HepG2 (cell line): ENCODE results near the gene DNASE1. TPM values are rescaled to one million over a fixed set of nuclear protein-coding genes. Genes with fewer than 3 reads are reported as not detected.

Experiments used
- GATAD2A ChIP-seq: IDR thresholded peaks from 2 replicates; pipeline ENCODE4 v1.6.1; 2016
- GRHL1 ChIP-seq: sonication (generic); formaldehyde crosslinking; conservative IDR thresholded peaks from 2 replicates; pipeline ENCODE4 v1.8.0; 2022; ENCODE audit warnings: missing genetic modification reagents
- HIVEP1 ChIP-seq: sonication (generic); formaldehyde crosslinking; IDR thresholded peaks from 2 replicates; pipeline ENCODE4 v1.4.0; 2020; ENCODE audit warnings: mild to moderate bottlenecking, missing genetic modification reagents
- HNF1A ChIP-seq, 2 experiments: sonication (generic) in 1 of 2; formaldehyde crosslinking in 1 of 2; IDR thresholded peaks; 2 replicates each; pipeline versions ENCODE4 v1.4.0 to v1.6.1; 2016 to 2020; ENCODE audit warnings: borderline replicate concordance in 1 of 2, low read depth in 1 of 2, mild to moderate bottlenecking in 1 of 2, missing genetic modification reagents in 1 of 2
- JARID2 ChIP-seq: sonication (generic); formaldehyde crosslinking; IDR thresholded peaks from 2 replicates; pipeline ENCODE4 v1.8.1; 2023; ENCODE audit warnings: missing genetic modification reagents, inconsistent platforms; ENCODE audit not compliant: insufficient replicate concordance
- NR3C1 ChIP-seq: sonication (generic); formaldehyde crosslinking; IDR thresholded peaks from 2 replicates; pipeline ENCODE4 v1.4.0; 2020; ENCODE audit warnings: missing genetic modification reagents
- POLR2G ChIP-seq: fragments of 200-400 bp; formaldehyde crosslinking; IDR thresholded peaks from 2 replicates; pipeline ENCODE4 v1.6.1; 2018; ENCODE audit warnings: mild to moderate bottlenecking, low read depth, low read length, moderate library complexity
- RBM22 ChIP-seq: fragments of 200-400 bp; formaldehyde crosslinking; optimal IDR thresholded peaks from 2 replicates; pipeline ENCODE3; 2017; ENCODE audit warnings: mild to moderate bottlenecking, low read length, moderate library complexity
- RXRB ChIP-seq: IDR thresholded peaks from 2 replicates; pipeline ENCODE4 v1.6.1; 2016; ENCODE audit warnings: borderline replicate concordance, missing genetic modification reagents, missing compliant biosample characterization
- SALL1 ChIP-seq: sonication (generic); formaldehyde crosslinking; IDR thresholded peaks from 2 replicates; pipeline ENCODE4 v1.8.0; 2022; ENCODE audit warnings: mild to moderate bottlenecking, missing genetic modification reagents
- THAP7 ChIP-seq: sonication (generic); formaldehyde crosslinking; IDR thresholded peaks from 2 replicates; pipeline ENCODE4 v1.8.1; 2023; ENCODE audit warnings: mild to moderate bottlenecking, missing genetic modification reagents
- ZBTB44 ChIP-seq: sonication (generic); formaldehyde crosslinking; IDR thresholded peaks from 2 replicates; pipeline ENCODE4 v1.4.0; 2020; ENCODE audit warnings: missing genetic modification reagents
- ZFY ChIP-seq: sonication (generic); formaldehyde crosslinking; IDR thresholded peaks from 2 replicates; pipeline ENCODE4 v1.4.0; 2020; ENCODE audit warnings: missing genetic modification reagents
- ZMYM2 ChIP-seq: sonication (generic); formaldehyde crosslinking; IDR thresholded peaks from 2 replicates; pipeline ENCODE4 v1.8.0; 2022; ENCODE audit warnings: mild to moderate bottlenecking, missing genetic modification reagents
- ZMYM3 ChIP-seq: sonication (generic); formaldehyde crosslinking; IDR thresholded peaks from 2 replicates; pipeline ENCODE4 v1.5.1; 2020; ENCODE audit warnings: mild to moderate bottlenecking, missing genetic modification reagents
- ZNF234 ChIP-seq: sonication (generic); formaldehyde crosslinking; conservative IDR thresholded peaks from 2 replicates; pipeline ENCODE4 v1.5.1; 2020; ENCODE audit warnings: mild to moderate bottlenecking, missing genetic modification reagents
- ZNF329 ChIP-seq: sonication (generic); formaldehyde crosslinking; IDR thresholded peaks from 2 replicates; pipeline ENCODE4 v1.9.0; 2021; ENCODE audit warnings: low read depth, mild to moderate bottlenecking, missing genetic modification reagents
- ZNF331 ChIP-seq: sonication (generic); formaldehyde crosslinking; IDR thresholded peaks from 2 replicates; pipeline ENCODE4 v1.4.0; 2020; ENCODE audit warnings: missing genetic modification reagents
- ZNF530 ChIP-seq: sonication (generic); formaldehyde crosslinking; IDR thresholded peaks from 2 replicates; pipeline ENCODE4 v1.5.0; 2020; ENCODE audit warnings: low read depth, mild to moderate bottlenecking, missing genetic modification reagents
- ZNF644 ChIP-seq: IDR thresholded peaks from 2 replicates; pipeline ENCODE4 v1.6.1; 2016; ENCODE audit warnings: low read depth
- ZNF674 ChIP-seq: sonication (generic); formaldehyde crosslinking; IDR thresholded peaks from 2 replicates; pipeline ENCODE4 v1.5.0; 2020; ENCODE audit warnings: low read depth, mild to moderate bottlenecking, missing genetic modification reagents
- ZNF768 ChIP-seq: sonication (generic); formaldehyde crosslinking; IDR thresholded peaks from 2 replicates; pipeline ENCODE4 v1.4.0; 2020; ENCODE audit warnings: missing genetic modification reagents
- ZNF790 ChIP-seq: sonication (generic); formaldehyde crosslinking; IDR thresholded peaks from 2 replicates; pipeline ENCODE4 v1.8.0; 2022; ENCODE audit warnings: missing genetic modification reagents, mild to moderate bottlenecking, borderline replicate concordance
- polyA plus RNA-seq, 8 experiments: library from polyadenylated mRNA; depleted of rRNA in 3 of 8; stranded (reverse) in 7 of 8; unstranded in 1 of 8; fragments of >200 nt; fragmentation: Illumina TruSeq in 4 of 8; extraction: Trizol in 4 of 8; gene quantifications; 2 replicates each; pipeline versions ENCODE4 v1.2.1 to v1.2.3, GENCODE V29; 2011 to 2016; ENCODE audit warnings: low read depth in 4 of 8, missing spikeins in 1 of 8, mixed read lengths in 1 of 8; ENCODE audit not compliant: insufficient read depth in 1 of 8
- total RNA-seq, 5 experiments: library from RNA; depleted of rRNA; stranded (reverse); fragments of >200 nt; fragmentation: Illumina TruSeq; extraction: Trizol; gene quantifications; 2 replicates each; pipeline ENCODE4 v1.2.3, GENCODE V29; 2016; ENCODE audit warnings: low read depth in 1 of 5

Gene DNASE1
- total and polyA plus RNA-seq, 2 of the 13 experiments (the other 11 are each of a cell fraction or from before 2014, with no cell fraction given) = 7.1 to 11.1 TPM

- TF ChIP-seq ZMYM3 (CRISPR knock-in tag) (peak; percentile 79), JARID2 (no peak), GATAD2A (peak; percentile 33; the same call in 1 of the 2 replicates), SALL1 (CRISPR knock-in tag) (0 out of 2 replicates have a peak, but pooled peaks have one; percentile 36), RXRB (CRISPR knock-in tag) (peak; percentile 30; the same call in 1 of the 2 replicates), ZNF331 (CRISPR knock-in tag) (0 out of 2 replicates have a peak, but pooled peaks have one; percentile 45), ZMYM2 (no peak), ZNF644 (CRISPR knock-in tag) (no peak), ZNF530 (no peak), RBM22 (no peak), GRHL1 (no peak), ZFY (0 out of 2 replicates have a peak, but pooled peaks have one; percentile 21), THAP7 (no peak), ZNF790 (CRISPR knock-in tag) (no peak), ZNF329 (CRISPR knock-in tag) (no peak), ZNF234 (CRISPR knock-in tag) (no peak), ZNF768 (CRISPR knock-in tag) (peak; percentile 89; the same call in 1 of the 2 replicates), HNF1A (IDR thresholded peaks at IDR 0.05; ENCODE audit: low read depth) (no peak), HNF1A (CRISPR knock-in tag; IDR thresholded peaks at IDR 0.05; ENCODE audit: borderline replicate concordance) (no peak), ZBTB44 (CRISPR knock-in tag) (no peak), NR3C1 (CRISPR knock-in tag) (no peak), POLR2G (0 out of 2 replicates have a peak, but pooled peaks have one; percentile 30), HIVEP1 (no peak), ZNF674 (CRISPR knock-in tag) (no peak)
Measured at GRCh38 chr16:3637371-3637923, 17.0 kb upstream of the DNASE1 start (continued).
